ENCODE measurements around the gene NDUFV1.
"Not testable (repeated sequence)": the region's sequence is repeated elsewhere in the genome, so short reads cannot be mapped to it uniquely, and the experiment has no call there.

GRCh38 chr11:67563705-67564114 lies 43.0 kb upstream of the NDUFV1 start:
- TF ChIP-seq, protein P1, sequence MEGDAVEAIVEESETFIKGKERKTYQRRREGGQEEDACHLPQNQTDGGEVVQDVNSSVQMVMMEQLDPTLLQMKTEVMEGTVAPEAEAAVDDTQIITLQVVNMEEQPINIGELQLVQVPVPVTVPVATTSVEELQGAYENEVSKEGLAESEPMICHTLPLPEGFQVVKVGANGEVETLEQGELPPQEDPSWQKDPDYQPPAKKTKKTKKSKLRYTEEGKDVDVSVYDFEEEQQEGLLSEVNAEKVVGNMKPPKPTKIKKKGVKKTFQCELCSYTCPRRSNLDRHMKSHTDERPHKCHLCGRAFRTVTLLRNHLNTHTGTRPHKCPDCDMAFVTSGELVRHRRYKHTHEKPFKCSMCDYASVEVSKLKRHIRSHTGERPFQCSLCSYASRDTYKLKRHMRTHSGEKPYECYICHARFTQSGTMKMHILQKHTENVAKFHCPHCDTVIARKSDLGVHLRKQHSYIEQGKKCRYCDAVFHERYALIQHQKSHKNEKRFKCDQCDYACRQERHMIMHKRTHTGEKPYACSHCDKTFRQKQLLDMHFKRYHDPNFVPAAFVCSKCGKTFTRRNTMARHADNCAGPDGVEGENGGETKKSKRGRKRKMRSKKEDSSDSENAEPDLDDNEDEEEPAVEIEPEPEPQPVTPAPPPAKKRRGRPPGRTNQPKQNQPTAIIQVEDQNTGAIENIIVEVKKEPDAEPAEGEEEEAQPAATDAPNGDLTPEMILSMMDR (IDR thresholded peaks at IDR 0.05), result not testable (repeated sequence)
- not testable (repeated sequence) for TF ChIP-seq POLR2A (IDR thresholded peaks at IDR 0.05)

All from testis (tissue), 2 donors.